ENCODE data around the gene CWC22.
"Not testable (repeated sequence)": the region's sequence is repeated elsewhere in the genome, so short reads cannot be mapped to it uniquely, and the experiment has no call there.

Gene CWC22

DNA sequence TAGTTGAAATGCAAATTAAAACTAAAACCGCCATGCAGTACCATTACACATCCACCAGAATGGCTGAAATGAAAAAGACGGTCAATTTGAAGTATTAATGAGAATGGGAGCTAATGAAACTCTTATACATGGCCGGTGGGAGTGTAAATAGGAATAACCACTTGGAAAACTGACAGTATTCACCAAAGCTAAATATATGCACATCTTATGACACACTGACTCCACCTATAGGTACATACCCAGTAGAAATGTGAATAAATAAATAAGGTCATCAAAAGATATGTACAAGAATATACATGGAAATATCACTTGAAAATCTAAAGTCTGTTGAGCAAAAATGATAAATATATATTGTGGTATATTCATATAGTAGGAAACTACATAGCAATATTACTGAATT lies 57.7 kb downstream of the CWC22 start:
- no peak for DNase-seq

GRCh38 chr2:179948058-179948457 lies 59.0 kb downstream of the CWC22 start:
- DNase-seq: no peak

GRCh38 chr2:179946810-179947615 lies 60.1 kb downstream of the CWC22 start:
- no peak for DNase-seq

GRCh38 chr2:179946346-179946745 lies 60.8 kb downstream of the CWC22 start:
- no peak for DNase-seq

GRCh38 chr2:179939259-179939658 lies 67.8 kb downstream of the CWC22 start:
- DNase-seq: no peak

DNA sequence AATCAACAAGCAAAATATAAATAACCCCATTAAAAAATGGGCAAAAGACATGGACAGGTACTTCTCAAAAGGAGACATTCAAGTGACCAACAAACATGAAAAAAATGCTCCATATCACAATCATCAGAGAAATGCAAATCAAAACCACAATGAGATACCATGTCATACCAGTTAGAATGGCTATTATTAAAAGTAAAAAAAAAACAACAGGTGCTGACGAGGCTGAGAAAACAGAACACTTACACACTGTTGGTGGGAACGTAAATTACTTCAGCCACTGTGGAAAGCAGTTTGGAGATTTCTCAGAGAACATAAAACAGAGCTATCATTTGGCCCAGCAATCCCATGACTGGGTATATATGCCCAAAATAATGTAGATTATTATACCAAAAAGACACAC lies 69.1 kb downstream of the CWC22 start:
- DNase-seq: no peak

DNA sequence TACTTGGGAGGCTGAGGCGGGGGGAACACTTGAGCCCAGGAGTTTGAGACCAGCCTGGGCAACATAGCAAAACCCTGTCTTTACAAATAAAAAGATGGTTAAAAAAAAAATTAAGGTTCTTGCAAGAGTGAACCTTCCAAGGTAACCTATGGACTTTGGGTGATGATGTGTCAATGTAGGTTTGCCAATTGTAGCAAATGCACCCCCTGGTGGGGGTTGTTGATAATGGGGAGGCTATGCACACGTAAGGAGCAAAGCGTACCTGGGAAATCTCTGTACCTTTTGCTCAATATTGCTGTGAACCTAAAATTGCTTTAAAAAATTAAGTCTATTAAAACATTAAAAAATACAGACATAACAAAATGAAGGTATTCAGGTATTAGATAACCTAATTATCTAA lies 70.4 kb downstream of the CWC22 start:
- DNase-seq: peak; percentile 7

DNA sequence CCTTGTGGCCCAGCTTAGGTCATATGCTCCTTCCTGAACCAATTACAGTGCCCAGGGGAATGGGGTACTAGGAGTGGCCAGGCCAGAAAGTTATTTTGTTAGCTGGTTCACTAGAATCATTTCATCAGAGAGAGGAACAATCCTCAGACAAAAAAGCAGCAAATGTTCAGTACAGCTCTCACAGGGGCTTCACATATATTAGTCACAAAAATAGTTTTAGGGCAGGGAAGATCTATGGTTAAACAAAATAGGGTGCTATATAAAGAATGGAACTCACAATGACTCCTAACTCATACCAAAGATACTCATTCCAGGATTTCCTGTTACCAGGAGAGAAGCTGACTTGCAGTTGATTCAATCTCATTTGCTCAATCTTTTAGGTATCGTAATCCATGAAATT lies 71.0 kb downstream of the CWC22 start:
- DNase-seq: no peak

DNA sequence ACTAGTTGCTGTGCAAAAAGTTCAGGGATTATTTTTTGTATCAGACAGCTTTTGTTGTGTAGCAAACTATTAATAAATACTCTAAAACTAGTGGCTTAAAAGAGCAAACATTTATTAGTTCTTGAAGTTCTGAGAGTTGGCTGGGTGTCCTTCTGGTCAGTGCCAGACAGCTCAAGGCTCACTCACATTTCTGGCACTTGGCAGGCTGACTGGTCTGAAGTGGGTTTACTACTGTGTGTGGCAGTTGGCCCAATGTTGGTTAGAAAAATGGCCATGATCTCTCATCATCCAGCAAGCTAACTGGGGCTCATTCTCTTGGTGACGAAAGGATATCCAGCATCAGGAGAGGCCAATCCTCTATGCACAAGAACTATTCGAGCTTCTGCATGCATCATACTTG lies 74.3 kb downstream of the CWC22 start:
- DNase-seq: no peak

DNA sequence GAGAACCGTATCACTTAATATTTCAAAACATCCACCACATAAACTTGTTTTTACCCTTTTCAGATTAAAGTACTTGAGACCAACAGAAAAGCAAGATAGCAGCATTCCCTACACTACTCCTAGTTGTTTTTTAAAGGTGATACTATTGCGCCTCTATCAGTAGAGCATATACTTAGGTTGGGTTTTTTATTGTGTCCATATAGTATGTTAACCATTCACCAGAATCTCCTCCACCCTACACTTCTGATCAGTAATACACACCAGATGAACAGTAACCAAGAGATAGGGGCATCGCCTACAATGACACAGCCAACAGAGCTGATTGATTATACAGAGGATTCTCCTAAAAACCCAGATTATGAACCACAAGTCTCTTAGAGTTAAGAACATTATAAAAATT lies 75.6 kb downstream of the CWC22 start:
- no peak for DNase-seq

- not testable (repeated sequence) for DNase-seq
Measured at GRCh38 chr2:179929997-179930396, 77.1 kb downstream of the CWC22 start.

DNA sequence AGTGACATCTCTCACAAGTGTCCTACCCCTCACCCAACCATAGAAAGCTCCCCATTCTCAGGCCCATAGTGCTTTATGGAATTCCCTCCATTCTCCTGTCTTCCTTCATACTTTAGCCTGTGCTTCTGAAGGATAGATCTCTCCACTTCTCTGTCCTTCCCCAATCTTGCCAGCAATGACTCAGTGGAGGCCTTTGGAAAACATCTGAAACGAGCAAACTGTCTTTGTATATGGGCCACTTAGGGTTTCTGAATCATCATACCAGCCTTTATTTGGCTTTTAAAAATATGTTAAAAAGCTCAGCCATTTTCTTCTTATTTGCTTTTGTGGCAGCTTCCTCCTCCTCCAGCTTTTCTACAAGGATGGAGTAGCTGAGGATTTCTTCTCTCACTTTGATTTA lies 80.1 kb downstream of the CWC22 start:
- no peak for DNase-seq

DNA sequence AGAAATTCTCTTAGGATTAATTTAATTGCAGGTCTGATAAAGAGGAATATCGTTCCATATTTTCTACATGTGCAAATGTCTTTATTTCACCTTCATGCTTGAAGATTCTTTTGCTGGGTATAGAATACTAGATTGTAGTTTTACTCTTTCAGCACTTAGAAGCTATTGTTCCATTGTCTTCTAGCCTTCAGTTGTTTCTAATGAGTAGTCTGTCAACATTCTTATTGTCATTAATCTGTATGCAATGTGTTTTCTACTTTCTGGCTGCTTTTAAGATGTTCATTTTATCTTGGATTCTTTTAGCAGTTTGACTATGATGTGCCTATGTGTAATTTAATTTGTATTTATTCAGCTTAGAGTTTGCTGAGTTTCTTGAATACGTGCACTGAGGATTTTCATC lies 81.4 kb downstream of the CWC22 start:
- DNase-seq: no peak

DNA sequence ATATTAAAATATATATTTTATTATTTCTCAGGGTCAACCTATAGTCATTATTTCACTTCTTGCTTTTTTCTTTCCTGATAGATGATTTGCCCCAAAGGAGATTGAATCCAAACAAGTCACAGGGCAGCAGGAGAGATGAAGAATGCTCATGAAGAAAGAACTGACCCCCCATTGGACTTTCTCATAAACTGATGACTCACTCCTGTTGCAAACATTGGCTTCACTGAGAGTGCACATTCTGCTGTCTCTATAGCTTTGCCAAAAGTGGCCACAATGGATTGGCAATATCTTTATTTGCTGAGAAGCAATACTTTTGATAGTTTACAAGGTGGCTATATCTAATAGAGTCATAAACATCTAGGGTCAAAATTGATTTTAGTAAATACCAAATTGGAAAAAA lies 89.8 kb downstream of the CWC22 start:
- DNase-seq: no peak

- DNase-seq: no peak
Measured at GRCh38 chr2:179915395-179915992, 91.6 kb downstream of the CWC22 start.

- DNase-seq: no peak
Measured at GRCh38 chr2:179913809-179914208, 93.3 kb downstream of the CWC22 start.

- DNase-seq: no peak
Measured at GRCh38 chr2:179911569-179911968, 95.5 kb downstream of the CWC22 start.

DNA sequence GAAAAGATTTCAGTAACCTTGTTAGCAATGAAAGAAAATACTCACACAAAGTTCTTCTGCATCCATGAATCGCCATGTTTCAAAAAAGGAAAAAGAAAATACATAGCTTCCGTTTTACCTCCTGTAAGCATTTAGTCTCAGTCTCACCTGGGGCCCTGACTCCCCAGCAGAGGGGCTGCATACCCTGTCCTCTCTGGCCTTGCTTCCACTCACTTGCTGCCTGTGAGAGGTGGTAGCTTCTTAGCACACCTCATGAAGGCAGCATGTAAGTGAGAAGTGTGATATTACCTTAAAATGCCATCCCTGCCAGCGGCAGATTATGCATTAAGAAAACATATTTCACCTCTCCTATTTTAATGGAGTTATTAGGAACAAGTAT lies 96.4 kb downstream of the CWC22 start:
- DNase-seq: no peak

- DNase-seq: no peak
Measured at GRCh38 chr2:179909845-179910734, 97.0 kb downstream of the CWC22 start.

DNA sequence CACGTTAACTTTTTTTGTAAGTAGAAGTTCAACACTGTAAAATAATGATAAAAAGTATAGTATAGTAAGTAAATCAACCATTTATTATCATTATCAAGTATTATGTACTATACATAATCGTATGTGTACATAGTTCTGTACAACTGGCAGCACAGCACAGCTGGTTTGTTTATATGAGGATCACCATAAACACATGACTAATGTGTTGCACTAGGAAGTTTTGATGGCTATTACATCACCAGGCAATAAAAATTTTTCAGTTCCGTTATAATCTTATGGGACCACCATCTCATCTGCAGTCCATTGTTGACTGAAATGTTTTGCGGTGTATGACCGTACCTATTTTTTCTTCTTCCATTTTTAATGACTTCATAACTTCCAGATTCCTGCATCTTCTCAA lies 106.4 kb downstream of the CWC22 start:
- no peak for DNase-seq

- no peak for DNase-seq
Measured at GRCh38 chr2:179899666-179900065, 107.4 kb downstream of the CWC22 start.

DNA sequence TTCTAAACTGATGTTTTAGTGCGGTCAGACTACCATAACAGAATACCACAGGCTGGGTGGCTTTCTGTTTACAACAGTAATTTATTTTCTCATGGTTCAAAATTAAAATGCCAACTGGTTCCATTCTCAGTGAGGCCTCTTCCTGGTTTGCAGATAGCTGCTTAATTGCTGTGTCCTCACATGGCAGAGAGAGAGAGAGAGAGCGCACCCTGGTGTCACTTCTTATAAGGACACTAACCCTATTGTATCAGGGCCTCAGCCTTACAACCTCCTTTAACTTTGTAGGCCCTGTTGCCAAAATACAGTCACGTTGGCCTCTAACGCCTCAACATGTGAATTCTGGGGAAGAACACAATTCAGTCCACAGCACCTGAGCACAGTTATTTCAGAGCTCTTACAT lies 108.2 kb downstream of the CWC22 start:
- DNase-seq: peak; percentile 53
